HG02763 (cell line): ENCODE data around the gene PGBD2.
"Not testable (repeated sequence)": the region's sequence is repeated elsewhere in the genome, so short reads cannot be mapped to it uniquely, and the experiment has no call there.

Source experiments
- ATAC-seq: cut with Tn5 transposase; IDR thresholded peaks from one replicate; pipeline ENCODE4 v1.9.1; 2021; ENCODE audit warnings: mild to moderate bottlenecking, moderate library complexity; ENCODE audit not compliant: unreplicated experiment

Gene PGBD2

DNA sequence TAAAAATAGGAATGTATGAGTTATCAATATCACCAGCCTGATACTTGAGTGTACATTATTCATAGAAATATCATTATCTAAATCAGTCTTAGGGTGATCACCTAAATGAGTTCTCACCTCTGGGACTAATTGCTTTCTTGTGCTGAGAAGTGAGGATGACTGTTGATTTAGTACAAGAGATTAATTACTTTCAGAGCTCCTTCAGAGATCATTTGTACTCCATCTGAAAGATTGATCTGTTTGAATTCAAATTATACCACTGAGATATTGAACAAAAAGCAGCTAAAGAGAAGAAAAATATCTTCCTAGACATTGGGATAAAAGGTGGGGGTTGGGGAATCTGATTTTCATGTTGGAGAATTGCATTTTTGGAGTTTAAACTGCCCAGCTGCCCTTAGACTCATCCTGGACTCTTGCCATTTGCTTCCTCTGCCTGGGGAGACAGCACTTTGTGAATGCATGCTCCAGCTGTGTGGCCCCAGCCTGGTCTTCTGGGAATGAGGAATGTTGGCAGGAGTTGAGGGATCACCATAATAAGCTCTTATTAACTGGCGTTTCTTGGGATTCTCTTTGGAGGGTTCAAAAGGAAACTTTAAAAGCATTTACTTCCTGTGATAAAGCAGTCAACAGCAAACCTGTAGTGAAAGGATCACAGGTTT lies 19.7 kb upstream of the PGBD2 start:
- ATAC-seq = no peak

DNA sequence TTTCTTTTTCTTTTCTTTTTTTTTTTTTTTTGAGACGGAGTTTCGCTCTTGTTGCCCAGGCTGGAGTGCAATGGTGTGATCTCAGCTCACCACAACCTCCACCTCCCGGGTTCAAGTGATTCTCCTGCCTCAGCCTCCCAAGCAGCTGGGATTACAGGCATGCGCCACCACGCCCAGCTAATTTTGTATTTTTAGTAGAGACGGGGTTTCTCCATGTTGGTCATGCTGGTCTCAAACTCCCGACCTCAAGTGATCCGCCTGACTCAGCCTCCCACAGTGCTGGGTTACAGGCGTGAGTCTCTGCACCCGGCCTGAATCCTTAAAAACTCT lies 16.2 kb upstream of the PGBD2 start:
- not testable (repeated sequence) for ATAC-seq

DNA sequence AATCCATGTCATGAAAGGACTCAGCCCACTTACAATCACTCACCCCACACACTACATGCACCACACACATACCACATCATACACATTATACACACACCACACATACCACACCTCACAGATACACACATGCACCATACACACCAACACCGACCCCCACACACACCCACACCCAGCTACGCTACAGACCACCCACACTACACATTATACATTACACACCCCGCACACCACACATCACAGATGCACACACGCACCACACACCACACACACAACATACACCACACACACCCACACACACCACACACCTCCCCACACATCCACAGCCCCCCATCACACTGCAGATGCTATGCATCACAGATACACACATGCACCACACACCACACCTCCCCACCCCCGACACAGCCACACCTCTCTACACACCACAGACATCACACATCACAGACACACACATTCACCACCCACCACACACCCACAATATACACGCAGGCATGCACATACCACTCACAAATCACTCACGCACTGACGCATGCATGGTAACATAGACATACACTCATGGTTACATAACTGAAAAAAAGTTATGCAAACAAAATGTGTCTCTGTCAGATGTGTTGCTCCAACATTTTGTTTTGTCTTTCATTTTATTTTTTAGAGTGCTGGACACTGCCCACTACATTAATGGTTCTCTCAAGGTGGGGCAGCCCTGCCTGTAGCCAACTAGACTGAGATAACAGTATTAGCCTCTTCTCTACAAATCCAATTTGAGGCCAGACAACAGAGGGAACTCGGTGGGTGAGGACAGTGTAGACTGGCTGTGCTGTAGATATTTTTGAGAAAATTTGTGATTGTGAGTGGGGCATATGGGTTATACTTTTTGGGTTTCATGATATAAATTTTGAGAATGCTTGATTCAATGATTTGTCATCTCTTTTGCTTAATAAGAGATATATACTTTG lies 15.2 kb upstream of the PGBD2 start:
- no peak for ATAC-seq

DNA sequence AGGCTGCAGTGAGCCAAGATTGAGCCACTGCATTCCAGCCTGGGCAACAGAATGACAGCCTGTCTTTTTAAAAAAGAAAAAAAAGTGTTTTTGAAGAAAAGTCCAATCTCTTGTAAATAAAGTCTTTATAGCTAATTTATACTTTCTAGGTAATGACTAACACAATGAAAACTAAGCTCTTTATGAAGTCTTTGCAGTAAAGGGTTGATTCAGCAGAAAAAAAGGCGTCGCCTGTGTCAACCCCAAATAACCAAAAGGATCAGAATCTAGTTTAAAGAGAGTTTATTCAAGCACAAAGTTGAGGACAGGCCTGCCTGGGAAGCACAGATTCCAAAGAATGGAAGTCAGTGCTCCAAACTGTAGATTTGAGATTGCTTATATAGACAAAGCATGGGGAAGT lies 14.3 kb upstream of the PGBD2 start:
- no peak for ATAC-seq

DNA sequence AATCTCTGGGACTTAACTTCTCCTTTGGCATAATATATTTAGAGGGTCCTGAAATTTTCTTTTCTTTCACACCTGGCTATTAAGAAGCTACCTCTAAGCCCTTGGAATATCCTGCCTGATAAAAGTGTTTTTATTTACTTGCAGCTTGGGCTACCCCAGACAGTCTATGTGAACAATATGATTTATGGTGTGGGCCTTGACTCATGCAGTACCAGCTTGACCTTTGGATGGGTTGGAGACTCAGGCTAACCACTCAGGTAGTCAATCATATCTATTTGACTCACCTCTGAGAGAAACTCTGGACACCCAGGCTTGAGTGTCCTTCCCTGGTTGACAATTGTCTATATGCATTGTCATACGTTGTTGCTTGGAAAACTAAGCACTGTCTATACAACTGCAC lies 13.4 kb upstream of the PGBD2 start:
- no peak for ATAC-seq

DNA sequence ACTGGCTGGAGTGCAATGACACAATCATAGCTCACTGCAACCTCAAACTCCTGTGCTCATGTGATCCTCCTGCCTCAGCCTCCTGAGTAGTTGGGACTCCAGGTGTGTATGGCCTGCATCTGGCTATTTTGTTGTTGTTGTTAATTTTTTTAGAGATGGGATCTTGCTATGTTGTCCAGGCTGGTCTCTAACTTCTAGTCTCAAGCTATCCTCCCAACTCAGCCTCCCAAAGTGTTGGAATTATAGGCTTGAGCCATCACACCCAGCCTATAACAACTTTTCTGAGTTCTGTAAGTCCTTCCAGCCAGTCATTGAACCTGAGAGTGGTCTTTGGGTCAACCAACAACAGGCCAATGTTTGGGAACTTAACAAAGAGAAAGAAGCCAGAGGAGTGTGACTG lies 11.2 kb upstream of the PGBD2 start:
- ATAC-seq = no peak

DNA sequence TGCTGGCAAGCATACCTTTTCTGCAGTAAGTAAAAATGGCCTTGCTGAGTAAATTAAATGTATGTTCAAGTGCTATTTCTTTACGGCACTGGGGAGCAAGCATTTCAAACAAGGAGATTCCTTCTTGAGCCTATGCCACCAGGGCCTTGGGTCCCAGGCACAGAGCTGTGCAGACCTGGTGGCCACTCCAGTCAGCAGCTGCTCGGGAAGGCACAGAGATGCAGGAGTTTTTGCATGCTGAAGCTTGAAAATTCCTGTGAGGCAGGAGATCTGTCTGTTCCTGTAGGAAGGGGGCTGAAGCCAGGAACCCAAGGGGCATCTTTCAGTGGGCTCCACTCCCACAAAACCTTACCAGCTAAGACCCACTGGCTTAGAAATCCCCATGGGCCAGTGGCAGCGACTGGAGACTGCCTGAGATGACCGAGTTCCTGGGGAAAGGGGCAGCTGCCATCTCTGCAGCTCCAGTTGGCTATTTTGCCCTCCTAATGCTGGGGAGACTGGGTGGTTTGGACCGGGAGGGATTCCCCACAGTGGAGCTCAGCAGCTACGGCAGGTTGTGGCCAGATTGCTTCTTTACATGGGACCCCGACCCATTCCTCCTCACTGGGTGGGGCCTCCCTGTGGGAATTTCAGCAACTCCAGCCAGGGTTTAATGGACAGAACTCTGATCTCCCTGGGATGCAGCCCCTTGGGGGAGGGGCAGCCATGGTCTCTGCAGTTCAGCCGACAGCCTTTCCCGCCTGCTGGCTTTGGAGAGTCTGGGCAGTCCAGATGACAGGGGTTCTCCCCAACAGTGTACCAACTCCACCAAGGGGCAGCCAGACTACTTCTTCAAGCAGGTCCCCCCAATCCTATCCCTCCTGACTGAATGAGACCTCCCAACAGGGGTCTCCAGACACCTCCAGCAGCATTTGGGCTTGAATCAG lies 8.4 kb upstream of the PGBD2 start:
- no peak for ATAC-seq

DNA sequence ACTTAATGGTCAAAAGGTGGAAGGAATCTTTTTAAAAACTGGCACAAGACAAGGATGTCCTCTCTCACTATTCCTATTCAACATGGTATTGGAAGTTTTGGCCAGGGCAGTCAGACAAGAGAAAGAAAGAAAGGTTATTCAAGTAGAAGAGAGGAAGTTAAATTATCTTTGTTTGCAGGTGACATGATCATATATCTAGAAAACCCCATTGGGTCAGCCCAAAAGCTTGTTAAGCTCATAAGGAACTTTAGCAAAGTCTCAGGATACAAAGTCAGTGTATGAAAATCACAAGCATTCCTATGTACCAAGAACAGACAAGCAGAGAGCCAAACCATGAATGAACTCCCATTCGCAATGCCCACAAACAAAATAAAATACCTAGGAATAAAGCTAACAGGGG lies 5.4 kb upstream of the PGBD2 start:
- no peak for ATAC-seq

DNA sequence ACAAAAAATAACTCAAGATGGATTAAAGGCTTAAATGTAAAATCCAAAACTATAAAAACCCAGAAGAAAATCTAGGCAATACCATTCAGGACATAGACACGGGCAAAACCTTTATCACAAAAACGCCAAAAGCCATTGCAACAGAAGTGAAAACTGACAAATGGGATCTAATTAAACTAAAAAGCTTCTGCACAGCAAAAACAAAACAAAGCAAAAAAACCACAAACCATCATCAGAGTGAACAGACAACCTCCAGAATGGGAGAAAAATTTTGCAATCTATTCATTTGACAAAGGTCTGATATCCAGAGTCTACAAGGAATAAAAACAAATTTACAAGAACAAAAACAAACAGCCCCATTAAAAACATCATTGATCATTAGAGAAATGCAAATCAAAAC lies 4.5 kb upstream of the PGBD2 start:
- no peak for ATAC-seq

DNA sequence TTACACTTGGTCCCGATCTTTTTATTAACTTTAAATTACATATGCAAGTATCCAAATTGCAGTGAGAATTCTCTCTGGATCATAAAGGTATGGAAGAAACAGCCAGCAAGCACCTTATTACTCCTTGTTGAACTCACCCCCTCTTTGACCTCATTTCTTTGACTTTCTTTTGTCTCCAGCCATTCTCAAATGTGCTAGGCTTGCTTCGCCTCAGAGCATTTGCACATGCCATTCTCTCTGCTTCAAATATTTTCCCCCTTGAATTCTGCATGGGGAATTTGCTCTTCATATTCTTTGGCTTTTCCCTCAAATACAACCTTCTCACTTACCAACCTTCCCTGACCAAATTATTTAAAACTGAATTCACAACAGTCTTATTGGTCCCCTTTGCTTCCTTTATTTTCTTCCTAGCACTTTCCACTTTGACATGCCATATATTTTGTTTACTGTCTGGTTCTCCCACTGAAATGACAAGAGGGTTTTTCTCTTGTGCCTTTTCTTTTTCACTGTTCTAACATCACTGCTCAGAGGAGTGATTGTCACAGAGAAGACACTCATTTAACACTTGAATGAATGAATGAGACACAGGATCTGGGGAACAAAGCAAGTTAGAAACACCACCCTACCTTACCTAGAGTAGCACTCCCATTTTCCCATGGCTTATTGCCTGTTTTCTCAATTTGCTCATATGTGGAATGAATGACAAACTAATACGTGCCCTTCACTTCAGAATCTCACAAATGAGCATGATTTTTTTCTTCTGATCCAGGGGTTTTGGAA lies 1.4 kb upstream of the PGBD2 start:
- ATAC-seq = no peak

DNA sequence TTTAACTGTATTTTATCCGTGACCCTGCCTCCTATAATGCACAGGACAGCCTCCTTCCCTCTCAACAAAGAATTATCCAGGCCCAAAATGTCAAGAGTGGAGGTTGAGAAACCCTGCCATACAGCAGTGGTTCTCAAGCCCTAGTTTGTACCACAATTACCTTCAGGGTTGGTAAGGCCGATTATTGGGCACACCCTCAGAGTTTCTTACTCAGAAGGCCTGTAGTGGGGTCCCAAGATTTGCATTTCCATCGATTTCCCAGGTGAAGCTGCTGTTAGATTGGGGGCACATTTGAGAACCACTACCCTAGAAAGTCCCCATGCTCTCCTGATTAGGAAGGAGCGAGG lies 400 bp upstream of the PGBD2 start:
- no peak for ATAC-seq

DNA sequence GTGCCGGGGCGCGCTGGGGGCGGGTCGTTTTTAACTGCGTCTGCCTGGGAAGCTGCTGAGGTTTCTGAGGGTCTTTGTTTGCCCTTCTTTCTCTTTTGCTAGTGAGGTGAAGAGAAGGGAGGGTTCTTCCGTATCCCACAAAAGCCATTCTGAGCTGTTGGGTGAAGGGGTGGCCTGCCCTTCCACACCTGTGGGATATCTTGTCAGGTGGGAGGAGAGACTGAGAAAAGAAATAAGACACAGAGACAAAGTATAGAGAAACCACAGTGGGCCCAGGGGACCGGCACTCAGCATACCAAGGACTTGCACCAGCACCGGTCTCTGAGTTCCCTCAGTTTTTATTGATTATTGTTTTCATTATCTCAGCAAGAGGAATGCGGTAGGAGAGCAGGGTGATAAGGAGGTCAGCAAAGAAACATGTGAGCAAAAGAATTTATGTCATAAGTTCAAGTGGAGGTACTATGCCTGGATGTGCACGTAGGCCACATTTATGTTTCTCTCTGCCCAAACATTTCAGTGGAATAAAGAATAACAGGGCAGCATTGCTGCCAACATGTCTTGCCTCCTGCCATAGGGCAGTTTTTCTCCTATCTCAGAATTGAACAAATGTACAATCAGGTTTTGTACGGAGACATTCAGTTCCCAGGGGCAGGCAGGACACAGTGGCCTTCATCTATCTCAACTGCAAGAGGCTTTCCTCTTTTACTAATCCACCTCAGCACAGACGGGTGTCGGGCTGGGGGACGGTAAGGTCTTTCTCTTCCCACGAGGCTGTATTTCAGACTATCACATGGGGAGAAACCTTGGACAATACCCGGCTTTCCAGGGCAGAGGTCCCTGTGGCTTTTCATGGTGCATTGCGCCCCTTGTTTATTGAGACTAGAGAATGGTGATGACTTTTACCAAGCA lies 972 bp downstream of the PGBD2 start:
- ATAC-seq = peak; percentile 24

DNA sequence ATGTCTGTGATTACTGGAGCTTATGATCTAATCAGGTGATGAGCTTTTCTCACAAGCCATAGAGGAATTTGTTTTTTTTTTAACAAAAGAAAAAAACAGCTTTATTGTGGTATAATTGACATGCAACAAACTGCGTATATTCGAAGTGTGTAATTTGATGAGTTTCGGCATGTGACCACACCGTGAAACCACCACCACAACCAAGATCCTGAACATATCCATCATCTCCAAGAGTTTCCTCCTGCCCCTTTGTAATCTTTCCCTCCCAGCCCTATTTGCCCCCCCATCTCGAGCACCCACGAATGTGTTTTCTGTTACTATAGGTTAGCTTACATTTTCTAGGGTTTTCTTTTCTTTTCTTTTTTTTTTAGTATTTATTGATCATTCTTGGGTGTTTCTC lies 4.7 kb downstream of the PGBD2 start:
- ATAC-seq = no peak

DNA sequence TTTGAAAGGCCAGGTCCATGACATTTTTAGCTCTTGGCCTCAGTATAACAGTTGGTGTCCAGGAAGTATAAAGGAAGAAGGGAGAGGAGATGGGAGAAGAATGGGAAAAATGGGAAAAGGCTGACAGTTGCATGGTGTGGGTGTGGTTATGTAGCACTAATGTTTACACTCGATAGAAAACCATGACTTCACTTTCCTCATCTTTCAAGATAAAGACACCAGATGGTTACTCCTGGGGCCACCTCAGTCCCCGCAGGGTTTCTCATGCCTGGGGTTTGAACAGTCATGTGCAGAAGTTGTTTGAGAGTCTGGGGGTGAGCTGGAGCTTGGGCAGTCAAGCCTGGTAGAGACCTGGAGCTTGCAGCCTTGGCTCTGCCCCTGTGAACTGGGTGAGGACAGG lies 7.9 kb downstream of the PGBD2 start:
- no peak for ATAC-seq

DNA sequence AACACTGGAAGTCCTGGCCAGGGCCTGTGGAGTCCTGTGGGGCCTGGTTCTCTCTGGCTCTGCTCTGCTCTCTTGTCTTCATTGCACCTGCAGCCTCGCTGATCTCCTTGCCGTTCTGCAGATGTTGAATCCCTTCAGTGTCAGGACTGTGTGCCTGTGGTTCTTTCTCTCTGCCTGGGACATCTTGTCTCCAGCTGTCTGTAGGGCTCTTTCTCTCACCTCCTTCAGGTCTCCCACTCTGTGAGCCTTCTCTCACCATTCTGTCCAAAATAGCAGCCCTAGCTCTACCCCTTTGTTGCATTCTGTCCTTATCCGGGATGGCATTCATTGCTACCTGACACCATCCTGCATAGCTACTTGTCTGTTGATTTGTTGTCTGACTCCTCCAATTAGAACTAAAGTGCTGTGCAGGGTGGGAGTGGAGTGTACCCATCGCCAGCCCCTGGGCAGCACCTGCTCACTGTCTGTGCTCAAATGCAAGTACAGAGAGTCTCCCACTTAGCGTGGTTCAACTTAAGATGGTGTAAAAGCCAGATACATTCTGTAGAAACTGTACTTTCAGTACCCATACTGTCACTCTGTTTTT lies 8.9 kb downstream of the PGBD2 start:
- ATAC-seq = no peak

DNA sequence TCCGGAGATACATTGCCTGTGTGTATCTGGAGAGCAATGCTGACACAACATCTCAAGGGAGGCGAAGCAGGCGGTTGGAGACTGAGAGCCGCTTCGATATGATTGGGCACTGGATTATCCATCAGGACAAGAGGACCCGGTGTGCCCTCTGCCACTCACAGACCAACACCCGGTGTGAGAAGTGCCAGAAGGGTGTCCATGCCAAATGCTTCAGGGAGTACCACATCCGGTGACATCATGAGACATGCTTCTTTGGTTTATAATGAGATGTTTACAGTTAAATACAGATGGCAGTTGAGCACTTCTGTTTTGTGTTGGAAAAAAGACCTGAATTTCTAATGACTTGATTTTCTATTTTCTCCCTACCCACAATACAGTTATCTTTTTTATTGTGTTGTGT lies 12.1 kb downstream of the PGBD2 start:
- ATAC-seq = no peak

DNA sequence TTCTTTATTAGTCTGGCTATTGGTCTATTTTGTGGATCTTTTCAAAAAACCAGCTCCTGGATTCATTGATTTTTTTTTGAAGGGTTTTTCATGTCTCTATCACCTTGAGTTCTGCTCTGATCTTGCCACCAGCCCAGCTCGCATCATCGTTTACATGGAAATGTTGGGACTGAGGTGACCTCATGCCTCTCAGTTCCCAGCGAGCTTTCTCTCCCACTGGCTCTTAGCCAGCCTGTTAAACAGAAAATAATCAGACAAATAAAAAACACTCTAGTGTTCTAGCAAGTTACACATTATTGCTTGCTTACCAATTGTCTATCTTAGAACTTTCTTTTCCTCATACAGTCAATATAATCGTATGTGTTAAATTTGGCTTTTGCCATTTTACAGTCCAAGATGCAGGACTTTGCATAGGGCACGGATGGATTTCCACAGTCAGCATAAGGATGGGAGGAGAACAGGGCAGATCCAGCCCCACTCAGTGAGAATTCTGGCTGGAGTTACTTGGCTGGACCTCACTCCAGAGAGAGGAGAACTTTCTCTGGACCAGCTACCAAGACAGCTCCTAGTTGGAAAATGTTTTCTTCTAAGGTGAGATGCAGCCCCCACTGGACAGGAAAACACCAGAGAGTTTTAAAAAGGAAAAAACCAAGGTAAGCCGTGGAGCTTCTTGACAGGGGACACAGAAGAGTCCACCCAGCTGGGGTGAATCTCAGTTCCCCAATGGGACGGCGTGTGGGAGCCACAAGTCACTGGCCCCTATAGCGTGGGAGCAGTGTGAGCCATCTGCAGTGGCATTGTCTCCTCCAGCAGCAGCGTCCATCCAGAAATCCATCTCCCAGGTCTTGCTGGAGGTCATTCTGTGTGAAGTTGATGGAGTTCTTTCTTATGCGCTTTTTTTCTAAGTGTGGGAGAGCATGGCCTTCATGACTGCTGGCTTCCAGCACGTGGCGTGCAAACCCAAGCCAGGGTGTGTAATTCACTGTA lies 17.6 kb downstream of the PGBD2 start:
- no peak for ATAC-seq
